KOPT-K1 (cell line): ENCODE measurements around the gene APPL1.
"Not testable (repeated sequence)": the region's sequence is repeated elsewhere in the genome, so short reads cannot be mapped to it uniquely, and the experiment has no call there.

Source experiments
- H3K27ac ChIP-seq: fragments of 200-600 bp; sonication (generic); 2 replicates; pipeline ENCODE4 v1.5.1; 2016; ENCODE audit warnings: antibody characterized with exemption, mild to moderate bottlenecking, low read depth, low read length; ENCODE audit not compliant: poor library complexity, severe bottlenecking
- H3K36me3 ChIP-seq: fragments of 200-600 bp; sonication (generic); 2 replicates; pipeline ENCODE4 v1.5.1; 2017; ENCODE audit warnings: antibody characterized with exemption, mild to moderate bottlenecking, low read length, moderate library complexity; ENCODE audit not compliant: insufficient read depth
- H3K9me3 ChIP-seq: fragments of 200-600 bp; sonication (generic); 2 replicates; pipeline ENCODE4 v1.5.1; 2017; ENCODE audit warnings: antibody characterized with exemption, low read length, mild to moderate bottlenecking; ENCODE audit not compliant: insufficient read depth, poor library complexity, severe bottlenecking

APPL1 gene

GRCh38 chr3:57292897-57293526 lies 65.5 kb downstream of the APPL1 start:
- Histone ChIP-seq H3K36me3 (no peaks in the 10 kb centered on the region), H3K27ac (no peak overlapping the region)

GRCh38 chr3:57298041-57298440 lies 70.5 kb downstream of the APPL1 start:
- Histone ChIP-seq H3K27ac (no peak overlapping the region), H3K9me3 (no peaks in the 10 kb centered on the region), H3K36me3 (no peaks in the 10 kb centered on the region)

More at GRCh38 chr3:57292897-57293526, 65.5 kb downstream of the APPL1 start:
- H3K9me3 ChIP-seq = no peaks in the 10 kb centered on the region

- not testable (repeated sequence) for H3K9me3 ChIP-seq, H3K36me3 ChIP-seq, H3K27ac ChIP-seq
These were observed 76.0 kb downstream of the APPL1 start for GRCh38 chr3:57303520-57303919.

- Histone ChIP-seq H3K9me3 (no peaks in the 10 kb centered on the region), H3K27ac (no peak overlapping the region), H3K36me3 (no peaks in the 10 kb centered on the region)
These were observed 82.3 kb downstream of the APPL1 start for GRCh38 chr3:57309769-57310360.

GRCh38 chr3:57314204-57314603 lies 86.7 kb downstream of the APPL1 start:
- Histone ChIP-seq H3K36me3 (no peaks in the 10 kb centered on the region), H3K27ac (no peak overlapping the region), H3K9me3 (peaks cover 13% of the 10 kb centered on the region)
